ENCODE results near the gene PLPP7.

Gene PLPP7

GRCh38 chr9:131302244-131303075 is 12.9 kb downstream of the PLPP7 start:
- Histone ChIP-seq H2AFZ (ENCODE audit: low read depth) (no peak overlapping the region), H3K4me3 (IDR thresholded peaks at IDR 0.05; ENCODE audit: insufficient read depth, low read depth, low read length) (no peak overlapping the region), H3K79me2 (ENCODE audit: insufficient read depth, low read depth) (no peaks in the 10 kb centered on the region), H3K36me3 (ENCODE audit: insufficient read depth) (no peaks in the 10 kb centered on the region), H3K9ac (no peak overlapping the region), H3K27ac (no peak overlapping the region), H3K4me1 (ENCODE audit: low read depth, poor library complexity, severe bottlenecking) (no peaks in the 10 kb centered on the region), H3K27me3 (ENCODE audit: insufficient read depth, low read depth) (no peaks in the 10 kb centered on the region), H4K20me1 (ENCODE audit: insufficient read depth) (no peaks in the 10 kb centered on the region), H3K4me2 (no peak overlapping the region)
- TF ChIP-seq CTCF (conservative IDR thresholded peaks at IDR 0.05; ENCODE audit: low read depth, low read length): no peak

GRCh38 chr9:131303381-131304321 is 14.1 kb downstream of the PLPP7 start:
- Histone ChIP-seq H3K79me2 (ENCODE audit: insufficient read depth, low read depth) (no peaks in the 10 kb centered on the region), H3K4me2 (no peak overlapping the region), H4K20me1 (ENCODE audit: insufficient read depth) (no peaks in the 10 kb centered on the region)

GRCh38 chr9:131304676-131305355 is 15.3 kb downstream of the PLPP7 start:
- no peak overlapping the region for H3K27ac ChIP-seq

More at GRCh38 chr9:131303381-131304321, 14.1 kb downstream of the PLPP7 start:
- no peaks in the 10 kb centered on the region for H3K36me3 ChIP-seq (ENCODE audit: insufficient read depth)
- no peaks in the 10 kb centered on the region for H3K4me1 ChIP-seq (ENCODE audit: low read depth, poor library complexity, severe bottlenecking)
- H3K27ac ChIP-seq: no peak overlapping the region
- no peak overlapping the region for H3K4me3 ChIP-seq (IDR thresholded peaks at IDR 0.05; ENCODE audit: insufficient read depth, low read depth, low read length)
- H2AFZ ChIP-seq (ENCODE audit: low read depth): no peak overlapping the region
- H3K9ac ChIP-seq: no peak overlapping the region
- TF ChIP-seq CTCF (conservative IDR thresholded peaks at IDR 0.05; ENCODE audit: low read depth, low read length): no peak
- H3K27me3 ChIP-seq (ENCODE audit: insufficient read depth, low read depth): no peaks in the 10 kb centered on the region; the same call in 1 of the 2 replicates

More at GRCh38 chr9:131304676-131305355, 15.3 kb downstream of the PLPP7 start:
- no peaks in the 10 kb centered on the region for H3K36me3 ChIP-seq (ENCODE audit: insufficient read depth)
- no peaks in the 10 kb centered on the region for H3K4me1 ChIP-seq (ENCODE audit: low read depth, poor library complexity, severe bottlenecking)
- no peak overlapping the region for H2AFZ ChIP-seq (ENCODE audit: low read depth)
- H3K79me2 ChIP-seq (ENCODE audit: insufficient read depth, low read depth): no peaks in the 10 kb centered on the region
- no peak overlapping the region for H3K4me3 ChIP-seq (IDR thresholded peaks at IDR 0.05; ENCODE audit: insufficient read depth, low read depth, low read length)
- TF ChIP-seq CTCF (conservative IDR thresholded peaks at IDR 0.05; ENCODE audit: low read depth, low read length): no peak
- no peak overlapping the region for H3K9ac ChIP-seq
- no peaks in the 10 kb centered on the region; the same call in 1 of the 2 replicates for H3K27me3 ChIP-seq (ENCODE audit: insufficient read depth, low read depth)
- no peak overlapping the region for H3K4me2 ChIP-seq
- no peaks in the 10 kb centered on the region for H4K20me1 ChIP-seq (ENCODE audit: insufficient read depth)
